Activated CD8-positive, alpha-beta memory T cell treated with anti-CD3 and anti-CD28 coated beads, Interleukin-2, amount 50 U/mL, for 1 hour (primary cell): ENCODE data around the gene FAM13B.
"Not testable (repeated sequence)": the region's sequence is repeated elsewhere in the genome, so short reads cannot be mapped to it uniquely, and the experiment has no call there.

Experiments
- DNase-seq: peaks from one replicate; pipeline ENCODE4 v3.0.0-alpha.2; 2020; ENCODE audit errors: extremely low read depth

Gene FAM13B

GRCh38 chr5:137960819-137961218, 72.1 kb downstream of the FAM13B start:
- no peak for DNase-seq

- no peak for DNase-seq
Measured at GRCh38 chr5:137960141-137960540, 72.7 kb downstream of the FAM13B start.

- DNase-seq = no peak
Measured at GRCh38 chr5:137959488-137959887, 73.4 kb downstream of the FAM13B start.

GRCh38 chr5:137957948-137958347, 74.9 kb downstream of the FAM13B start:
- no peak for DNase-seq

- DNase-seq = no peak
Measured at GRCh38 chr5:137954131-137954879, 78.6 kb downstream of the FAM13B start.

GRCh38 chr5:137945825-137946224, 87.1 kb downstream of the FAM13B start:
- DNase-seq = no peak

- not testable (repeated sequence) for DNase-seq
Measured at GRCh38 chr5:137944280-137944679, 88.6 kb downstream of the FAM13B start.

- DNase-seq = no peak
Measured at GRCh38 chr5:137939331-137939730, 93.5 kb downstream of the FAM13B start.

GRCh38 chr5:137938751-137939143, 94.1 kb downstream of the FAM13B start:
- no peak for DNase-seq

GRCh38 chr5:137937994-137938750, 94.7 kb downstream of the FAM13B start:
- DNase-seq = no peak

GRCh38 chr5:137935694-137936093, 97.2 kb downstream of the FAM13B start:
- DNase-seq = no peak

GRCh38 chr5:137935190-137935589, 97.7 kb downstream of the FAM13B start:
- DNase-seq = no peak

- DNase-seq = no peak
Measured at GRCh38 chr5:137933491-137933911, 99.4 kb downstream of the FAM13B start.

- no peak for DNase-seq
Measured at GRCh38 chr5:137932800-137933199, 100.1 kb downstream of the FAM13B start.

- no peak for DNase-seq
Measured at GRCh38 chr5:137923856-137924255, 109.0 kb downstream of the FAM13B start.

- DNase-seq = no peak
Measured at GRCh38 chr5:137921931-137922330, 110.9 kb downstream of the FAM13B start.

- no peak for DNase-seq
Measured at GRCh38 chr5:137916923-137917322, 116.0 kb downstream of the FAM13B start.

GRCh38 chr5:137914758-137915157, 118.1 kb downstream of the FAM13B start:
- no peak for DNase-seq

- DNase-seq = no peak
Measured at GRCh38 chr5:137902408-137903133, 130.3 kb downstream of the FAM13B start.

GRCh38 chr5:137901011-137901817, 131.7 kb downstream of the FAM13B start:
- DNase-seq = no peak

- DNase-seq = no peak
Measured at GRCh38 chr5:137899493-137899892, 133.4 kb downstream of the FAM13B start.

- no peak for DNase-seq
Measured at GRCh38 chr5:137896560-137896959, 136.3 kb downstream of the FAM13B start.
